H1 (cell line): ENCODE results near the gene CSE1L. TPM values are rescaled to one million over a fixed set of nuclear protein-coding genes. Genes with fewer than 3 reads are reported as not detected.

Experiments used
- CTCF ChIA-PET: fragments of 300-600 bp; sonication (Branson Sonifier 250); formaldehyde crosslinking; loops from one replicate; lab custom pipeline; 2021; ENCODE audit not compliant: partially characterized antibody; lab: Charles Lee
- POLR2A ChIA-PET: fragments of 300-600 bp; sonication (Branson Sonifier 250); formaldehyde crosslinking; loops from one replicate; lab custom pipeline; 2021; ENCODE audit warnings: inconsistent platforms; ENCODE audit not compliant: partially characterized antibody; lab: Charles Lee
- DNase-seq, 2 experiments: peaks; one replicate each; pipeline versions ENCODE4 v3.0.0 to v3.0.0-alpha.2; 2010 to 2022; ENCODE audit warnings: low spot score in 2 of 2, low read depth in 1 of 2, mixed read lengths in 1 of 2
- FAIRE-seq: peaks from 2 replicates; lab custom pipeline; 2011; peaks lifted over from hg19 to GRCh38; lab: Jason Lieb, UNC
- H2AFZ ChIP-seq: 2 replicates; pipeline ENCODE4 v1.8.1; 2012; ENCODE audit warnings: low read length, inconsistent platforms
- H2AK5ac ChIP-seq: 2 replicates; pipeline ENCODE4 v1.6.1; 2013; ENCODE audit warnings: low read depth, low read length
- H2BK120ac ChIP-seq: replicated peaks from 2 replicates; pipeline ENCODE3; 2013; ENCODE audit warnings: low read depth, low read length, inconsistent platforms
- H2BK12ac ChIP-seq: 2 replicates; pipeline ENCODE4 v1.6.1; 2013; ENCODE audit warnings: low read depth, low read length
- H2BK15ac ChIP-seq: 2 replicates; pipeline ENCODE4 v1.6.1; 2013; ENCODE audit warnings: low read length
- H2BK20ac ChIP-seq: 2 replicates; pipeline ENCODE4 v1.6.1; 2013; ENCODE audit warnings: low read length
- H2BK5ac ChIP-seq: 2 replicates; pipeline ENCODE4 v1.6.1; 2013; ENCODE audit warnings: low read depth, low read length
- H3K14ac ChIP-seq: 2 replicates; pipeline ENCODE4 v1.6.1; 2013; ENCODE audit warnings: inconsistent platforms; ENCODE audit not compliant: insufficient read length
- H3K18ac ChIP-seq: 2 replicates; pipeline ENCODE4 v1.6.1; 2013; ENCODE audit warnings: low read length; ENCODE audit errors: extremely low read depth
- H3K23ac ChIP-seq: 2 replicates; pipeline ENCODE4 v1.6.1; 2013; ENCODE audit warnings: inconsistent platforms; ENCODE audit not compliant: insufficient read length
- H3K23me2 ChIP-seq: 2 replicates; pipeline ENCODE4 v1.6.1; 2013; ENCODE audit warnings: low read depth, low read length
- H3K27ac ChIP-seq: 2 replicates; pipeline ENCODE4 v1.6.1; 2011; ENCODE audit warnings: low read depth, low read length, inconsistent platforms
- H3K27me3 ChIP-seq, 4 experiments: replicated peaks in 1 of 4; 1 replicate in 1 of 4; 2 replicates in 3 of 4; pipeline versions ENCODE4 v1.6.1 to v1.8.1; 2011 to 2013; ENCODE audit warnings: low read length in 3 of 4, mild to moderate bottlenecking in 3 of 4, inconsistent platforms in 2 of 4, mixed read lengths in 2 of 4, moderate library complexity in 1 of 4; ENCODE audit not compliant: control insufficient read depth in 3 of 4, insufficient read depth in 3 of 4; ENCODE audit errors: extremely low read depth in 1 of 4
- H3K36me3 ChIP-seq, 4 experiments: 2 replicates each; pipeline versions ENCODE4 v1.6.1 to v1.8.1; 2011 to 2013; ENCODE audit warnings: mild to moderate bottlenecking in 4 of 4, low read length in 3 of 4, moderate library complexity in 2 of 4, control low read depth in 1 of 4, inconsistent platforms in 1 of 4; ENCODE audit not compliant: insufficient read depth in 4 of 4, control insufficient read depth in 2 of 4
- H3K4ac ChIP-seq: replicated peaks from 2 replicates; pipeline ENCODE3; 2013; ENCODE audit warnings: low read length, low read depth, mixed read lengths, inconsistent platforms; ENCODE audit not compliant: insufficient read length
- H3K4me1 ChIP-seq, 4 experiments: replicated peaks in 1 of 4; 1 replicate in 1 of 4; 2 replicates in 3 of 4; pipeline versions ENCODE4 v1.6.1 to v1.8.1; 2011 to 2013; ENCODE audit warnings: low read length in 3 of 4, inconsistent platforms in 2 of 4, mixed read lengths in 1 of 4; ENCODE audit not compliant: insufficient read depth in 4 of 4, control insufficient read depth in 3 of 4
- H3K4me2 ChIP-seq, 2 experiments: 2 replicates each; pipeline versions ENCODE4 v1.6.1 to v1.8.1; 2011 to 2013; ENCODE audit warnings: low read depth in 2 of 2, low read length in 2 of 2, control low read depth in 1 of 2, inconsistent platforms in 1 of 2, mild to moderate bottlenecking in 1 of 2; ENCODE audit not compliant: insufficient read depth in 1 of 2
- H3K4me3 ChIP-seq, 4 experiments: fragments of 200-600, 300-600 bp in 1 of 4; sonication (generic), shearing (Covaris generic), sonication (Bioruptor Twin) in 1 of 4; 2 replicates each; pipeline versions ENCODE4 v1.5.1 to v1.8.1; 2011 to 2016; ENCODE audit warnings: low read length in 4 of 4, low read depth in 3 of 4, control low read depth in 2 of 4, inconsistent platforms in 2 of 4, mild to moderate bottlenecking in 2 of 4, mixed read lengths in 1 of 4, moderate library complexity in 1 of 4; ENCODE audit not compliant: insufficient read depth in 2 of 4; ENCODE audit errors: extremely low read depth in 1 of 4
- H3K56ac ChIP-seq: replicated peaks from 2 replicates; pipeline ENCODE3; 2013; ENCODE audit warnings: low read depth, mild to moderate bottlenecking, mixed read lengths, low read length, inconsistent platforms; ENCODE audit not compliant: insufficient read length
- H3K79me1 ChIP-seq: 2 replicates; pipeline ENCODE4 v1.6.1; 2013; ENCODE audit warnings: low read depth, low read length, control low read depth
- H3K79me2 ChIP-seq, 2 experiments: 2 replicates each; pipeline versions ENCODE4 v1.6.1 to v1.8.1; 2012 to 2013; ENCODE audit warnings: low read length in 2 of 2, mild to moderate bottlenecking in 2 of 2, inconsistent platforms in 1 of 2; ENCODE audit not compliant: insufficient read depth in 2 of 2, control insufficient read depth in 1 of 2
- H3K9ac ChIP-seq, 4 experiments: replicated peaks in 1 of 4; 1 replicate in 1 of 4; 2 replicates in 3 of 4; pipeline versions ENCODE4 v1.6.1 to v1.8.1; 2011 to 2013; ENCODE audit warnings: low read depth in 3 of 4, low read length in 3 of 4, control low read depth in 2 of 4, mild to moderate bottlenecking in 2 of 4, moderate library complexity in 2 of 4, inconsistent platforms in 1 of 4; ENCODE audit errors: extremely low read depth in 1 of 4
- H3K9me3 ChIP-seq, 2 experiments: 2 replicates each; pipeline versions ENCODE4 v1.6.1 to v1.8.1; 2012 to 2013; ENCODE audit warnings: mild to moderate bottlenecking in 2 of 2, moderate library complexity in 2 of 2, control low read depth in 1 of 2, inconsistent platforms in 1 of 2, low read depth in 1 of 2, low read length in 1 of 2, mixed read lengths in 1 of 2; ENCODE audit not compliant: insufficient read depth in 2 of 2
- H4K20me1 ChIP-seq, 2 experiments: replicated peaks in 1 of 2; 2 replicates each; pipeline versions ENCODE3 to v1.8.1; 2011 to 2013; ENCODE audit warnings: inconsistent platforms in 2 of 2, low read length in 2 of 2, mild to moderate bottlenecking in 1 of 2; ENCODE audit not compliant: insufficient read depth in 2 of 2, control insufficient read depth in 1 of 2
- H4K5ac ChIP-seq: 2 replicates; pipeline ENCODE4 v1.6.1; 2013; ENCODE audit warnings: low read length, low read depth, mixed read lengths, inconsistent platforms; ENCODE audit not compliant: insufficient read length
- H4K8ac ChIP-seq: 2 replicates; pipeline ENCODE4 v1.8.0; 2013; ENCODE audit warnings: mild to moderate bottlenecking, moderate library complexity, low read length, inconsistent platforms; ENCODE audit not compliant: insufficient read depth; ENCODE audit errors: extremely low read depth
- H4K91ac ChIP-seq: replicated peaks from 2 replicates; pipeline ENCODE3; 2013; ENCODE audit warnings: low read length, mixed read lengths, inconsistent platforms; ENCODE audit not compliant: insufficient read length
- ASH2L ChIP-seq: fragments of 200-600, 300-600 bp; sonication (generic); IDR thresholded peaks from one replicate; pipeline ENCODE4 v1.7.1; 2017; ENCODE audit warnings: low read length
- BCL11A ChIP-seq, 2 experiments: IDR thresholded peaks; one replicate each; pipeline ENCODE4 v1.6.1; 2011; ENCODE audit warnings: low read depth in 2 of 2, low read length in 2 of 2, mild to moderate bottlenecking in 2 of 2
- EGR1 ChIP-seq: IDR thresholded peaks from 2 replicates; pipeline ENCODE4 v1.6.1; 2011; ENCODE audit warnings: low read depth, low read length, borderline replicate concordance
- FOSL1 ChIP-seq: IDR thresholded peaks from 2 replicates; pipeline ENCODE4 v1.6.1; 2011; ENCODE audit warnings: mild to moderate bottlenecking, low read depth, low read length, moderate library complexity; ENCODE audit not compliant: insufficient read depth
- RFX5 ChIP-seq: IDR thresholded peaks from 2 replicates; pipeline ENCODE4 v1.6.1; 2011; ENCODE audit warnings: low read depth, low read length, improper control_type of control experiment, borderline replicate concordance
- WGBS, 2 experiments: shearing (Covaris generic) in 1 of 2; methylation state at CpG; one replicate each; pipeline versions ENCODE4 v1.1.6 to v1.1.7; 2013 to 2015; ENCODE audit warnings: low lambda C conversion rate in 2 of 2, mixed read lengths in 2 of 2, inconsistent platforms in 1 of 2, low coverage in 1 of 2, missing lambda C conversion rate in 1 of 2; ENCODE audit not compliant: insufficient replicate concordance in 2 of 2, insufficient coverage in 1 of 2, insufficient read length in 1 of 2; ENCODE audit errors: extremely low coverage in 1 of 2, missing lambda C conversion rate in 1 of 2; 5-methylcytosine and 5-hydroxymethylcytosine counted together
- polyA plus RNA-seq, 7 experiments: library from polyadenylated mRNA; depleted of rRNA in 3 of 7; stranded (reverse) in 5 of 7; unstranded in 2 of 7; fragments of >200 nt in 5 of 7; fragments of 200-250 nt in 2 of 7; gene quantifications; 1 replicate in 5 of 7; 2 replicates in 1 of 7; 4 replicates in 1 of 7; pipeline versions ENCODE4 v1.2.1 to v1.2.3, GENCODE V29; 2011 to 2013; ENCODE audit warnings: missing spikeins in 2 of 7, mixed read lengths in 2 of 7
- total RNA-seq: library from RNA; stranded (reverse); fragmentation: NEBNext Ultra II Directional; extraction: Animal tissue kit (Norgen Biotek cat#: 25700); gene quantifications from 2 replicates; pipeline ENCODE4 v1.2.1, GENCODE V29; 2021
- TF ChIP-seq, protein P1 (sequence below): IDR thresholded peaks from 2 replicates; pipeline ENCODE4 v1.6.1; 2011; ENCODE audit warnings: low read depth, mild to moderate bottlenecking, low read length; ENCODE audit not compliant: insufficient read depth

CSE1L gene
- total and polyA plus RNA-seq, 2 of the 8 experiments (the other 6 are each of a cell fraction or from before 2014, with no cell fraction given), result 94.1 to 269 TPM

GRCh38 chr20:49122920-49123319 lies 76.8 kb downstream of the CSE1L start:
- H3K4me1 ChIP-seq, result no peaks in the 10 kb centered on the region
- no peak overlapping the region for H3K18ac ChIP-seq
- H3K27me3 ChIP-seq, result no peaks in the 10 kb centered on the region
- no peak overlapping the region for H2BK20ac ChIP-seq
- no peak overlapping the region for H3K4ac ChIP-seq
- no peak overlapping the region for H3K23ac ChIP-seq
- peaks cover 10 to 40% (median 34%) of the 10 kb centered on the region in 4 experiments; a peak in 7 of 8 replicates for H3K36me3 ChIP-seq
- WGBS, 2 experiments, result 97% methylated on average over 12 of the region's 13 CpGs; no CpG with 5 or more reads in 1 of the 2 experiments
- no peaks in the 10 kb centered on the region for H3K9me3 ChIP-seq
- no peak overlapping the region for H4K5ac ChIP-seq
- H3K56ac ChIP-seq, result no peak overlapping the region
- no peak overlapping the region for H2BK15ac ChIP-seq
- H3K4me2 ChIP-seq, result no peak overlapping the region
- no peak overlapping the region for H3K27ac ChIP-seq
- H3K79me1 ChIP-seq, result no peaks in the 10 kb centered on the region
- H3K4me3 ChIP-seq, result no peak overlapping the region
- no peak overlapping the region for H3K14ac ChIP-seq
- no peak overlapping the region for H2BK5ac ChIP-seq
- DNase-seq, result no peak
- ChIA-PET POLR2A (no interaction called here), CTCF (no interaction called here)
- no peak overlapping the region for H2BK120ac ChIP-seq
- FAIRE-seq, result no peak
- peaks cover 0 to 2% of the 10 kb centered on the region in 2 experiments for H4K20me1 ChIP-seq
- H4K8ac ChIP-seq, result peak overlapping the region; percentile 69; the same call in 1 of the 2 replicates
- H3K23me2 ChIP-seq, result no peaks in the 10 kb centered on the region
- H2BK12ac ChIP-seq, result no peak overlapping the region
- H2AFZ ChIP-seq, result no peak overlapping the region
- H3K9ac ChIP-seq, result no peak overlapping the region
- H3K79me2 ChIP-seq, result no peaks in the 10 kb centered on the region
- H2AK5ac ChIP-seq, result no peak overlapping the region
- H4K91ac ChIP-seq, result no peak overlapping the region
- no peak for TF ChIP-seq BCL11A (IDR thresholded peaks at IDR 0.05; ENCODE audit: low read depth in 2 of 2, low read length in 2 of 2)
- TF ChIP-seq RFX5, result no peak
- no peak for TF ChIP-seq FOSL1
- TF ChIP-seq ASH2L, result no peak
- TF ChIP-seq EGR1, result no peak
- TF ChIP-seq, protein P1, sequence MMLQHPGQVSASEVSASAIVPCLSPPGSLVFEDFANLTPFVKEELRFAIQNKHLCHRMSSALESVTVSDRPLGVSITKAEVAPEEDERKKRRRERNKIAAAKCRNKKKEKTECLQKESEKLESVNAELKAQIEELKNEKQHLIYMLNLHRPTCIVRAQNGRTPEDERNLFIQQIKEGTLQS, result no peak
